D721Med (cell line): ENCODE measurements around the gene TDRD1.
"Not testable (repeated sequence)": the region's sequence is repeated elsewhere in the genome, so short reads cannot be mapped to it uniquely, and the experiment has no call there.

Source experiments
- DNase-seq: peaks from one replicate; pipeline ENCODE4 v3.0.0; 2011; ENCODE audit warnings: low spot score; ENCODE audit not compliant: insufficient read length
- FAIRE-seq: peaks from 2 replicates; lab custom pipeline; 2011; peaks lifted over from hg19 to GRCh38; lab: Jason Lieb, UNC
- CTCF ChIP-seq: IDR thresholded peaks from 2 replicates; pipeline ENCODE4 v1.5.1; 2012; ENCODE audit warnings: mild to moderate bottlenecking, control low read depth; ENCODE audit not compliant: insufficient read depth; ENCODE audit errors: missing control alignments

TDRD1 gene, protein sequence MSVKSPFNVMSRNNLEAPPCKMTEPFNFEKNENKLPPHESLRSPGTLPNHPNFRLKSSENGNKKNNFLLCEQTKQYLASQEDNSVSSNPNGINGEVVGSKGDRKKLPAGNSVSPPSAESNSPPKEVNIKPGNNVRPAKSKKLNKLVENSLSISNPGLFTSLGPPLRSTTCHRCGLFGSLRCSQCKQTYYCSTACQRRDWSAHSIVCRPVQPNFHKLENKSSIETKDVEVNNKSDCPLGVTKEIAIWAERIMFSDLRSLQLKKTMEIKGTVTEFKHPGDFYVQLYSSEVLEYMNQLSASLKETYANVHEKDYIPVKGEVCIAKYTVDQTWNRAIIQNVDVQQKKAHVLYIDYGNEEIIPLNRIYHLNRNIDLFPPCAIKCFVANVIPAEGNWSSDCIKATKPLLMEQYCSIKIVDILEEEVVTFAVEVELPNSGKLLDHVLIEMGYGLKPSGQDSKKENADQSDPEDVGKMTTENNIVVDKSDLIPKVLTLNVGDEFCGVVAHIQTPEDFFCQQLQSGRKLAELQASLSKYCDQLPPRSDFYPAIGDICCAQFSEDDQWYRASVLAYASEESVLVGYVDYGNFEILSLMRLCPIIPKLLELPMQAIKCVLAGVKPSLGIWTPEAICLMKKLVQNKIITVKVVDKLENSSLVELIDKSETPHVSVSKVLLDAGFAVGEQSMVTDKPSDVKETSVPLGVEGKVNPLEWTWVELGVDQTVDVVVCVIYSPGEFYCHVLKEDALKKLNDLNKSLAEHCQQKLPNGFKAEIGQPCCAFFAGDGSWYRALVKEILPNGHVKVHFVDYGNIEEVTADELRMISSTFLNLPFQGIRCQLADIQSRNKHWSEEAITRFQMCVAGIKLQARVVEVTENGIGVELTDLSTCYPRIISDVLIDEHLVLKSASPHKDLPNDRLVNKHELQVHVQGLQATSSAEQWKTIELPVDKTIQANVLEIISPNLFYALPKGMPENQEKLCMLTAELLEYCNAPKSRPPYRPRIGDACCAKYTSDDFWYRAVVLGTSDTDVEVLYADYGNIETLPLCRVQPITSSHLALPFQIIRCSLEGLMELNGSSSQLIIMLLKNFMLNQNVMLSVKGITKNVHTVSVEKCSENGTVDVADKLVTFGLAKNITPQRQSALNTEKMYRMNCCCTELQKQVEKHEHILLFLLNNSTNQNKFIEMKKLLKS

GRCh38 chr10:114179148-114179547 lies at the start of gene TDRD1:
TDRD1 (plus strand) TSS chr10:114179353; CDS start chr10:114187832, 8,479 bp downstream.
- DNase-seq: no peak
- no peak for TF ChIP-seq CTCF
- no peak for FAIRE-seq

GRCh38 chr10:114131094-114131493 lies 48.1 kb upstream of the TDRD1 start:
- no peak for FAIRE-seq
- no peak for DNase-seq
- no peak for TF ChIP-seq CTCF

GRCh38 chr10:114135476-114135875 lies 43.7 kb upstream of the TDRD1 start:
- FAIRE-seq (no peak), DNase-seq (no peak)

DNA sequence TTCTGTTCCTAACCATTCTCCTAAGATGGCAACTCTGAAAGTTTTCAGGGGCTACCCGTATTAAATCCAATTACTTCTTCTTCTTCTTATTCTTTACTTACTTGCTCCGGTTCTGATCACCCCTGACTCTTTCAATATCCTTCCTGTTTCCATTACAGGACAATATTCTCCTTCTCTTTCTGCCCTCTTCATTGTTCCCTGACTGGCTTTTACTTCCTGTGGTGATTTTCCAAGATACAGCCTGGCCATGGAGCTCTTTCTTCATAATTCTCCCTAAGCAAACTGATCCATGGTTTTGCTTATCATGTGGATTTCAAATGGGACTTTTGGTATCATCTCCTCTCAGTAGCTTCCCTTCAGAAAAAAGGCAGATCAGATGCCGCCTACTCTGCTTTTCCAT lies 40.6 kb upstream of the TDRD1 start:
- no peak for DNase-seq
- no peak for TF ChIP-seq CTCF

More at GRCh38 chr10:114135476-114135875, 43.7 kb upstream of the TDRD1 start:
- no peak for TF ChIP-seq CTCF

DNA sequence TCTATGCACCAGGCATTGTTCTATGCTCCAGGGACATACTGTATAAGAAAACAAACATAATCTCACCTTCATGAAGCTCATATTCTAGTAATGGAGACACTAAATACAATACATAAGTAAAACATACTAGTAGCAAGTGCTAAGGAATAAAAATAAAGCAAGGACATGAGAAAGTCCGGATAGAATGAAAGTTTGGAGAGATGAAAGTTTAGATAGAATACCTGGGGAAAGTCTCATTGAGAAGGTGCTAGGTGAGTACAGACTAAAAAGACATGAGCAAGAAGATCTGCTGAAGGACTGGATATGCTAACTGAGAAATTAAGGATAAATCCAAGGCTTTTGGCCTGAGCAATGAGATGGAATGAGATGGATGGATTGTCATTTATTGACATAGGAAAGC lies 39.1 kb upstream of the TDRD1 start:
- FAIRE-seq (no peak), DNase-seq (no peak)
- TF ChIP-seq CTCF: no peak

More for the DNA sequence above, 40.6 kb upstream of the TDRD1 start:
- FAIRE-seq: no peak

DNA sequence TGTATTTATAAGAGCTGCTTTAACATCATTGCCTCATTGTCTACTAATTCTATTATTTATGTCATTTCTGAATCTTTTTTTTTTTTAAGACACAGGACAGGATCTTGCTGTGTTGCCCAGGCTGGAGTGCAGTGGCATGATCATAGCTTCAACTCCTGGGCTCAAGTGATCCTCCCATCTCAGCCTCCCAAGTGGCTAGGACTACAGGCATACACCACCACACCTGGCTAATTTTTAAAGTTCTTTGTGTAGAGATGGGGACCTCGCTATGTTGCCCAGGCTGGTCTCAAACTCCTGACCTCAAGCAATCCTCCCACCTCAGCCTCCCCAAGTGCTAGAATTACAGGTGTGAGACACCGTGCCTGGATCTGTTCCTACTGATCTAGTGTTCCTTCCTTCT lies 38.3 kb upstream of the TDRD1 start:
- FAIRE-seq, DNase-seq: not testable (repeated sequence)

GRCh38 chr10:114142018-114142417 lies 37.1 kb upstream of the TDRD1 start:
- FAIRE-seq: no peak
- no peak for TF ChIP-seq CTCF
- no peak for DNase-seq
